ENCODE data around the gene CIART.

Gene CIART

DNA sequence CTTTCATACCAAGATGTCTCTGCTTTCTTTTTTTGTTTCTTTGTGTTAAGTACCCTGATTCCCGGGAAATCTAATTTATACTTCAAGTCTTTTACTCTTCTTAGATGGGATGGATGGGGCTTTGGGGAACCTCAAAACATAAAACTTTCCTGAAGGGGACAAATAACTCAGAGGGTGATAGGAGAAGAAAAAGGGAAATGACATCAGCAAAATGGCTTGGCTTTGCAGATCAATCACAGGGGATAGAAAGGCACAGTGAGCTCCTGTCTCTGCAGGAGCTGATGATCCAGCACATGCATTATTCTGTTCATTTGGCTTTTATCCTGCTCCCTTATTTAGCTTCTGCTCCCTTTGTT, 26.2 kb upstream of the CIART start:
- Histone ChIP-seq H3K9ac (ENCODE audit: low read depth, low read length) (peak overlapping the region; percentile 69), H3K36me3 (ENCODE audit: insufficient read depth, low read length) (no peaks in the 10 kb centered on the region), H3K4me1 (ENCODE audit: insufficient read depth, low read length) (peaks cover 3% of the 10 kb centered on the region; the same call in 1 of the 2 replicates), H3K9me3 (ENCODE audit: control insufficient read depth, insufficient read depth, low read length) (no peaks in the 10 kb centered on the region)

DNA sequence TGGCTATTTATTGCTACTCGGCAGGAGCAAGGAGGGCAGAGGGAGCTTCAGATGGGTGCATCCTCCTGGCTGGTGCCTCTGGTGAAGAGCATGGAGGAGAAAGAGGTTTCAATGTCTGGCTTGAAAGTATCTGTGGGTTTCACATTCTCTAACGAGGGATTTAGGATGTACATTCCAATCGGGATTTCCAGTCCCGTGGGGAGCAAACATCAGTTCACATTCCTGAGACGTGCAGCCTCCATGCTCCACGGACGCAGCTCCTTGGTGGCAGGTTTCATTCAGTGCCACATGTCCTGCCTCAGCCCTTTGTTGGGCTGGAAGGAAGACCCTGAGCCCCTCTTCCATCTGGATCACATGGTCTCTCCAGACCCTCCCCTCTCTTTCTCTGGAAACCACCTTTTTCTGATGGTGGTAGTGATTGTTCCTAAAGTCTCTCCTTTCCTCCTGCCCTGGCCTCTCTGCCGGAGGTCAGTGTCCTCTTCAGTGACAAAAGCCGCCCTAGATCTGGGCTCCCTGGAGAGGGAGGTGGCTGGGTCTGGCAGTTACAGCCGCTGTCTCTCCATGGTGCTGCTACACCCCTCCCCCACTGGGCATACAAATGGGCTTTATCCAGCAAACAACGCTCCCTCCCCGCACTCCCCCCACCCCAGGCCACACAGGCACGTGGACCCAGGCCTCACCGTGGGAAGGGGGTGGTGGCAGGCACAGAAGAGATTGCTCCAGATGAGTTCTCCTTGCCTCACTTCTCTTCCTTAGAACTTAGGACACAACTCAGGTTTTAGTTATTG, 25.6 kb upstream of the CIART start:
- Histone ChIP-seq H3K36me3 (ENCODE audit: insufficient read depth, low read length) (no peaks in the 10 kb centered on the region), H3K9ac (ENCODE audit: low read depth, low read length) (peak overlapping the region; percentile 69), H3K4me1 (ENCODE audit: insufficient read depth, low read length) (peaks cover 3% of the 10 kb centered on the region; the same call in 1 of the 2 replicates), H3K9me3 (ENCODE audit: control insufficient read depth, insufficient read depth, low read length) (no peaks in the 10 kb centered on the region)

DNA sequence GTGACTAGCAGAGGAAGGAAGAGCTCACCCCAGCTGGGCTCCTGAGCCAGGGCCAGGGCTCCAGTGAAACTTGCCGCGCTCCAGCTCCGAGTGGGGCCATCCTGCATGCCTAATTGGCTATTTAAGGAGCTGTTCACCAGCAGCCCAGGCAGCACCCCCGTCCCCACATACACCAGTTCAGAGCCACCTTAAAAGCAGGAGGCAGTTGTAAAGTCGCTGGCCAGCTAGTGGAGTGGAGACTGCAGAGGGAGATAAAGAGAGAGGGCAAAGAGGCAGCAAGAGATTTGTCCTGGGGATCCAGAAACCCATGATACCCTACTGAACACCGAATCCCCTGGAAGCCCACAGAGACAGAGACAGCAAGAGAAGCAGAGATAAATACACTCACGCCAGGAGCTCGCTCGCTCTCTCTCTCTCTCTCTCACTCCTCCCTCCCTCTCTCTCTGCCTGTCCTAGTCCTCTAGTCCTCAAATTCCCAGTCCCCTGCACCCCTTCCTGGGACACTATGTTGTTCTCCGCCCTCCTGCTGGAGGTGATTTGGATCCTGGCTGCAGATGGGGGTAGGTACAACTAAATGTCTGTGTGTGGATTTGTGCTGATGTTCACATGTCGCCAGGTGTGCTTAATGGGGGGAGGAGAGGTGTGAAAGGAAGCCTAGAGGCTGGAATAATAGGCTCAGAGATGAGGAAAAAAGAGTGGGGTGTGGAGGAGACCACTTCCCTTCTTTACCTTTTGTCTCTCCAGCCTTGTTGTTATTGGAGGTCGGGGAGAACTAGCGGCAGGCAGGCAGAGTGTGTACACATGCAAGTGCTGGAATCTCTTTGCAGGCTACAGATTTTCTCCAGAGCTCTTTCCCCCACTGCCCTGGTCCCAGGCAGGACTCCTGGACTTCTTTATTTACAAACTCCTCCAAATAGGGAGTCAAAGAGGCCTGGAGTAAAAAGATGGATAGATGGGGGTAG, 24.4 kb upstream of the CIART start, which contains the start of gene CA14:
Gene CA14 (plus strand): TSS at position 151 of the 962 bp plus-strand sequence. CDS start 355 bp downstream, at position 506.
- peak within 1 kb of the TSS; percentile 69 for H3K9ac ChIP-seq (ENCODE audit: low read depth, low read length)
- no peaks in the 10 kb centered on the region for H3K9me3 ChIP-seq (ENCODE audit: control insufficient read depth, insufficient read depth, low read length)
- H3K36me3 ChIP-seq (ENCODE audit: insufficient read depth, low read length) = no peaks in the 10 kb centered on the region
- H3K4me1 ChIP-seq (ENCODE audit: insufficient read depth, low read length) = peaks cover 3% of the 10 kb centered on the region; the same call in 1 of the 2 replicates

DNA sequence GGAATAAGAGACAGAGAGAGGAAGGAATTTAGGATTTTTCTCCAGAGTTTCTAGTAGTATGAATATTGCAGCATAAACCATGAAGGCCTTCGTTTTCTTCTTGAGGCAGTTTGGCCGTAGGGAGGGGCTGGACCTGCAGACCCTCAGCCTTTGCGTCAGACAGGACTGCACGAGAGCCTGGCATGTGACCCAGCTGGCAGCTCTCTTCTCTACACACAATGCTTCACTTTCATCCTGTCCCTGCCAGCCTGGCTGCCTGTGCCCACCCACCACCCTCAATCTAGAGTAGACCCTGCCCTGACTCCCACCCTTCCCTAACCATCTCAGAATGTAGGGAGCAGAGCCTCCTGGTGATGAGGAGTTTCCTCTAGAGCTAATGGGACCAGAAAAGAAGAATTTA, 23.1 kb upstream of the CIART start:
- H3K9ac ChIP-seq (ENCODE audit: low read depth, low read length) = peak overlapping the region; percentile 69
- H3K36me3 ChIP-seq (ENCODE audit: insufficient read depth, low read length) = peaks cover 1% of the 10 kb centered on the region; the same call in 1 of the 2 replicates
- H3K9me3 ChIP-seq (ENCODE audit: control insufficient read depth, insufficient read depth, low read length) = no peaks in the 10 kb centered on the region
- peaks cover 3% of the 10 kb centered on the region; the same call in 1 of the 2 replicates for H3K4me1 ChIP-seq (ENCODE audit: insufficient read depth, low read length)

DNA sequence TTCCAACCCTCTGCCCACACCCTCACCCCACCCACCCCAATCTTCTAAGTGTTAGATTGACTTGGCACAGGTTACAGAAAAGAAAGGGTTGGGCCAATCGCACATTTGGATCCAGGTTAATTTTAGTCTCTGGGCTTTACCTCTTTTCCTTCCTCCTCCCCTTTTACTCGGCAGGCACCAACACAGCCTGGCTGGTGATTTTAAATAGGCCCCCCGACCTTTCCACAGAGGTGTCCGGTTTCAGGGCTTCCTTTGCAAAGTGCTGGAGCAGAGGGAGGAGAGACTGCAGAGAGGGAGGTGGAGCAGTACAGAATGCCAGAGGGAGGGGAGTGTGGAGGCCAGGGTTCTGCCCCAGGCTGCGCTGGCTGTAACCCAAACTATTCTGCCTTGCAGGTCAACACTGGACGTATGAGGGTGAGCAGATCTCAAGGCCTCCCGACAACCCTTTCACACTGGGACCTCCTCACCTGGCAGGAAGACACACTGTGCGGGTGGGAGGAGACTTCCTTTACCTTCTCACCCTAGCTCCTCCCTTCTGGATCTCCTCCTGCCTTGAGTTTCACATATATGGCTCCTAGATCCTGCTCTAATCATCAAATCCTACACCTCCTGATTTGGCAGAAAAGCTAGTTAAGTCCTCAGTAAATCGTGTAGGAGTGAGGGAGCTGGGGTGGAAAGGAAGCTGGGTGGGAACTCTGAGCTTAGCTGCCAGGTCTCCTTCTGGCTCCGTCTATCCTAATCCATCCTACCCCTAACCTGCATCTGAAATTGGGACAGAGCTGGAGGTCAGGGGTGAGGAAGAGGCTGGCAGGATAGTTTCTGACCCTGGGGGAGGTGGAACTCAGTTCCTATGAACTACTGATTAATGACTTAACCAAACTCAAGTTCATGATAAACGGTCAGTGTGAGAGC, 22.3 kb upstream of the CIART start:
- Histone ChIP-seq H3K36me3 (ENCODE audit: insufficient read depth, low read length) (peaks cover 6% of the 10 kb centered on the region; the same call in 1 of the 2 replicates), H3K4me1 (ENCODE audit: insufficient read depth, low read length) (peaks cover 3% of the 10 kb centered on the region; the same call in 1 of the 2 replicates), H3K9me3 (ENCODE audit: control insufficient read depth, insufficient read depth, low read length) (no peaks in the 10 kb centered on the region), H3K9ac (ENCODE audit: low read depth, low read length) (peak overlapping the region; percentile 69)

DNA sequence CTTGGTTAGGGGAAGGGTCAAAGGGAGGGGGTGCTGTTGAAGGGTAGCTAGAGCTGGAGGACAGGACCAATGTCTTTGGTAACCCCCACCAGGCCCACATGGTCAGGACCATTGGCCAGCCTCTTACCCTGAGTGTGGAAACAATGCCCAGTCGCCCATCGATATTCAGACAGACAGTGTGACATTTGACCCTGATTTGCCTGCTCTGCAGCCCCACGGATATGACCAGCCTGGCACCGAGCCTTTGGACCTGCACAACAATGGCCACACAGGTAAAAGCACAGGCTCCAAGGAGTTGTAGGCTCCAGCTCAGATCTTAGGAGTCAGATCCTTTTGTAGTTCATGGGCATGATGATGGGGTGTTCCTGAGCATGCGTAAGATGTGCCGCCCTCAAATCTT, 21.0 kb upstream of the CIART start:
- Histone ChIP-seq H3K4me1 (ENCODE audit: insufficient read depth, low read length) (peaks cover 3% of the 10 kb centered on the region; the same call in 1 of the 2 replicates), H3K9ac (ENCODE audit: low read depth, low read length) (no peak overlapping the region), H3K36me3 (ENCODE audit: insufficient read depth, low read length) (peaks cover 12% of the 10 kb centered on the region; the same call in 1 of the 2 replicates), H3K9me3 (ENCODE audit: control insufficient read depth, insufficient read depth, low read length) (no peaks in the 10 kb centered on the region)

DNA sequence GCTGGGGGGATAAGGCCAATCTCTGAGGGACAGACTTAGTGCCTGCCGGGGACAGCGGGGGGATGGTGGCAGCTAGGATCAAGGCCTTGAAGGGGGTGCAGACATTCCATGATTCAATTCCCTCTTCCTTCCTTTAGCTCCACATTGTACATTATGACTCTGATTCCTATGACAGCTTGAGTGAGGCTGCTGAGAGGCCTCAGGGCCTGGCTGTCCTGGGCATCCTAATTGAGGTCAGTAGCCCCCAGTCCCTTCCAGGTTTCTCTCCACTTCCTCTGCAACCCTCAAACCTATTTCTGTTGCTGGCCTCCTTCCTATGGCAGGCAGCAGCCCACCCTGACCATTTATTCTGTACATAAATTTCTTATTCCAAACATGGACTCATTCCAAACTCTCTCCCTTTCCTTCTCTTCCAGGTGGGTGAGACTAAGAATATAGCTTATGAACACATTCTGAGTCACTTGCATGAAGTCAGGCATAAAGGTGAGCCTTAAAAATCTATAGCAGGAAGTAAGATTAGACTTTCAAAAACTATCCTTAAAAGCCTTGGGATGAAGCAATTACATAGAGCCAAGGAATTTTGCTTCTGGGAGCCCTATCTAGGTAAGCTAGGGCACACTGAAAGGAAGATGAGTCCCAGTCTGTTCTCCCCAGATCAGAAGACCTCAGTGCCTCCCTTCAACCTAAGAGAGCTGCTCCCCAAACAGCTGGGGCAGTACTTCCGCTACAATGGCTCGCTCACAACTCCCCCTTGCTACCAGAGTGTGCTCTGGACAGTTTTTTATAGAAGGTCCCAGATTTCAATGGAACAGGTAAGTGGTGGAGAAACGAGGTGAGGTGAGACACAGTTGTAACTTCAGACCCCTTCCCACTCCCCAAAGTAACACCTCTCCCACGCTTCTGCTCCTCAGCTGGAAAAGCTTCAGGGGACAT, 19.7 kb upstream of the CIART start:
- Histone ChIP-seq H3K9ac (ENCODE audit: low read depth, low read length) (no peak overlapping the region), H3K4me1 (ENCODE audit: insufficient read depth, low read length) (peaks cover 3% of the 10 kb centered on the region; the same call in 1 of the 2 replicates), H3K36me3 (ENCODE audit: insufficient read depth, low read length) (peaks cover 22% of the 10 kb centered on the region; the same call in 1 of the 2 replicates), H3K9me3 (ENCODE audit: control insufficient read depth, insufficient read depth, low read length) (no peaks in the 10 kb centered on the region)

DNA sequence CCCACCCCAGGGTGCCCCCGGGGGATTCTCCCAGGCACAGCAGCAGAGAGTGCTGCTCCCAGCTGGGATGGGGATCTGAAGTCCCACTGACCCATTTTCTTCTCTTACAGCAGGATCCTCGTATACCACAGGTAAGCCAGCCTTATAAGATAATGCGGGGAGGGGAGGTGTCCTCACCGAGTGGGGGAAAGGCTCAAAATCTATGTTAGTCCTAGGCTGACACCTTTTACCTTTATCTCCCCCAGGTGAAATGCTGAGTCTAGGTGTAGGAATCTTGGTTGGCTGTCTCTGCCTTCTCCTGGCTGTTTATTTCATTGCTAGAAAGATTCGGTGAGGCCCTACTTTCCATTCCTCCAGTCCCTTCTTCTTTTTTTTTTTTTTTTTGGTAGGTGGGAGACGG, 18.8 kb upstream of the CIART start:
- Histone ChIP-seq H3K4me1 (ENCODE audit: insufficient read depth, low read length) (peaks cover 3% of the 10 kb centered on the region; the same call in 1 of the 2 replicates), H3K9ac (ENCODE audit: low read depth, low read length) (no peak overlapping the region), H3K9me3 (ENCODE audit: control insufficient read depth, insufficient read depth, low read length) (no peaks in the 10 kb centered on the region), H3K36me3 (ENCODE audit: insufficient read depth, low read length) (peaks cover 22% of the 10 kb centered on the region; the same call in 1 of the 2 replicates)

DNA sequence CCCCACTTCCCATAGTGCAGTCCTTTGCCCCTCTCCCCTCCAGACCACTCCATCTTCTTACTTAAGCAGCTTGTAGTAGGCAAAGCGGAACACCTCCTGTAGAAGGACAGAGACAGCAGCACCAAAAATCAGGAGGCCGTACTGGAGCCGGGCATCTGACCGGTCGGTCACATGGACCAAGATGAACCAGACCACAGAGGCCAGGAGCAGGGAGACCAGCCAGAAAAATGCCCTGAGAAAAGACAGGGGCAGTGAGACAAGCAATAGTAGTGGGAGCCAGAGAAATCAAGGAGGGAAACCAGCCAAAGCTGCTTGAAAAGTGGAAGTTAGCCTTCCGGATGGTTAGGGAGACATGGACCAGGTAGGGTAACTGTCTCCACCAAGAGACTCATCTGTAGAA, 14.5 kb upstream of the CIART start:
- peaks cover 22% of the 10 kb centered on the region; the same call in 1 of the 2 replicates for H3K36me3 ChIP-seq (ENCODE audit: insufficient read depth, low read length)
- no peaks in the 10 kb centered on the region for H3K9me3 ChIP-seq (ENCODE audit: control insufficient read depth, insufficient read depth, low read length)
- peaks cover 8% of the 10 kb centered on the region for H3K4me1 ChIP-seq (ENCODE audit: insufficient read depth, low read length)
- peak overlapping the region; percentile 94 for H3K9ac ChIP-seq (ENCODE audit: low read depth, low read length)

DNA sequence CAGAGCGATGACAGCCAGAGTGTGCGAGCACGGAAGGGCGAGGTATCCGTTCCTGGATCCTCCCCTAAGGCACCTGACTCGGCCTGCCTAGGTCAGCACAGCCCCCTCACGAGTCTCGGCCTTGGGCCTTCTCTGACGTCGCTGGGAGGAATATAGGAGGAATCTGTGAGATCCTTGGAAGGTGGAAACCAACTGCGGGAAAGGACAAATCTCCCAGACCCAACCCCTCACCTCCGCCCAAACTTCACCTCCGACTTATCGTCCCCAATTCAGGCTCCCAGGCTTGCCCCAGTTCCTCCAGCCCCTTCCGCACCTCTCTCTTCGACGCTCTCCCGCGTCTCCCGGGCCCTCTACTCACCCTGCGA, 14.0 kb upstream of the CIART start:
- Histone ChIP-seq H3K4me1 (ENCODE audit: insufficient read depth, low read length) (peaks cover 12% of the 10 kb centered on the region), H3K9me3 (ENCODE audit: control insufficient read depth, insufficient read depth, low read length) (no peaks in the 10 kb centered on the region), H3K36me3 (ENCODE audit: insufficient read depth, low read length) (peaks cover 22% of the 10 kb centered on the region; the same call in 1 of the 2 replicates)

DNA sequence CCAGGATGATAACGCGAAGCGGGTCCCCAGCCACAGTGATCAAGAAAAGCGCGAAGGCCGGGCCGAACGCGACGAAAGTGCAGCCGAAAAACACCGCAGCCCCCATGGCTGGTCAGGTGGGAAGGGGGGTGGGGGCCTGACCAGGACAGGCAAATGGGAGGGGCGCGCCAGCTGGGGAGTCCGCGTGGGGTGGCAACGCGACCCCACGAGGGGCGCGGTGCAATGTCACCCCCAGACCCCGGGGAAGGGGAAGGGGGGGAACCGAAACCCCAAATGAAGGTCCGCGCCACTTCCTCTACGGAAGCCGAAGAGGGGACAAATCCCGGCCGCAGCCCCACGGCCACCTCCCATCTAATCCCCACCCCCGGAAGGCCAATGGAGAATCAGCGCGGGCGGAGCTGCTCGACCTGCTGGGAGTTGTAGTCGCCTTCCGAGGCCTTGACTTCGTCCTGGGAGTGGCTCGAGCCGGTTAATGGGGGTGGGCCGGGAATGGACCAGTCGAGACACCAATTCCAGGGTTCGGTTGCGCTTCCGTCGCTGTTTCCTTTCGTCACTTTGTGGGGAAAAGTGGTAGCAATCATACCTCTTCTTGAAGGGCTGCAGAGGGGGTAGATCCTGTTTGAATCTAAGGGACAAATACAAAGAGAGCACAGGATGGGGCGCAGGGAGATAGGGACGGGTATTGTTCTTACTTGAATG, 13.5 kb upstream of the CIART start, which contains the start of gene APH1A:
Gene APH1A (minus strand): TSS at position 312 of the 699 bp plus-strand sequence. CDS start 206 bp downstream, at position 106.
- H3K36me3 ChIP-seq (ENCODE audit: insufficient read depth, low read length) = peaks cover 22% of the 10 kb centered on the region; the same call in 1 of the 2 replicates
- peaks cover 14% of the 10 kb centered on the region for H3K4me1 ChIP-seq (ENCODE audit: insufficient read depth, low read length)
- no peaks in the 10 kb centered on the region for H3K9me3 ChIP-seq (ENCODE audit: control insufficient read depth, insufficient read depth, low read length)
- H3K9ac ChIP-seq (ENCODE audit: low read depth, low read length) = peak within 1 kb of the TSS; percentile 94

More for the DNA sequence above, 14.0 kb upstream of the CIART start:
- peak overlapping the region; percentile 94 for H3K9ac ChIP-seq (ENCODE audit: low read depth, low read length)

DNA sequence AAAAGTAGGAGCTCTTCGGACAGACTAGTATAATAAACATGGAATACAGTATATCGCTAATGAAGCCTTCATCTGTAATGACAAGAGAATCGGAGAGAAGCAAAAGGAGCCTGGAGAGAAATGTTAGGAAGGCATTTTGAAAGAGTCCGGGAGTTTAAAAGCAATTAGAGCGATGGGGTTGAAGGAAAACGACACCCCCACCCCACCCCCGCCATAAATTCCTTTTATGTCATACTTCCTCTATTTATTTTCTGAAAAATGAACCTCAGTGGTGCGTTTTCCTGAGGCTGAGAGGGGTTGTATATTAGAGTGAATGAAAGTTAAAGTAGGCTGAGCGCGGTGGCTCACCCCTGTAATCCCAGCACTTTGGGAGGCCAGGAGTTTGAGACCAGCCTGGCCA, 12.9 kb upstream of the CIART start:
- peaks cover 14% of the 10 kb centered on the region for H3K4me1 ChIP-seq (ENCODE audit: insufficient read depth, low read length)
- H3K36me3 ChIP-seq (ENCODE audit: insufficient read depth, low read length) = peaks cover 18% of the 10 kb centered on the region; the same call in 1 of the 2 replicates
- H3K9ac ChIP-seq (ENCODE audit: low read depth, low read length) = peak overlapping the region; percentile 94
- H3K9me3 ChIP-seq (ENCODE audit: control insufficient read depth, insufficient read depth, low read length) = no peaks in the 10 kb centered on the region
